Measurements from ENCODE around the gene SKI.
"Not testable (repeated sequence)": the region's sequence is repeated elsewhere in the genome, so short reads cannot be mapped to it uniquely, and the experiment has no call there.

Gene SKI

DNA sequence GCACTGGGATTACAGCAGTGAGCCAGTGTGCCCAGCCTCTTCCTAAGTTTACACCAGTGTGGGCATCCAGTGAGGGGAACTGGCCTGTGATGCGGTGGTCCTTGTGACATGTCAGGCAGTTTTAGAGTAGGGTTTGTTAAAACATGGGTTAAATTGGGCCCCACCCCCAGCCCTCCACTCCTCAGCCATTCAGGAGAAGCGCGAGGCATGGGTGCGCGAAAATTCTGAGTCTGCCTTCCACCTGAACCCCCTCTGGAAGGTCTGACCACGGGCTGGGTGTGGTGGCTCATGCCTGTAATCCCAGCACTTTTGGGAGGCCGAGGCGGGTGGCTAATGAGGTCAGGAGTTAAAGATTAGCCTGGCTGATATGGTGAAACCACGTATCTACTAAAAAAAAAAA is 51.7 kb downstream of the SKI start:
- DNase-seq = no peak

DNA sequence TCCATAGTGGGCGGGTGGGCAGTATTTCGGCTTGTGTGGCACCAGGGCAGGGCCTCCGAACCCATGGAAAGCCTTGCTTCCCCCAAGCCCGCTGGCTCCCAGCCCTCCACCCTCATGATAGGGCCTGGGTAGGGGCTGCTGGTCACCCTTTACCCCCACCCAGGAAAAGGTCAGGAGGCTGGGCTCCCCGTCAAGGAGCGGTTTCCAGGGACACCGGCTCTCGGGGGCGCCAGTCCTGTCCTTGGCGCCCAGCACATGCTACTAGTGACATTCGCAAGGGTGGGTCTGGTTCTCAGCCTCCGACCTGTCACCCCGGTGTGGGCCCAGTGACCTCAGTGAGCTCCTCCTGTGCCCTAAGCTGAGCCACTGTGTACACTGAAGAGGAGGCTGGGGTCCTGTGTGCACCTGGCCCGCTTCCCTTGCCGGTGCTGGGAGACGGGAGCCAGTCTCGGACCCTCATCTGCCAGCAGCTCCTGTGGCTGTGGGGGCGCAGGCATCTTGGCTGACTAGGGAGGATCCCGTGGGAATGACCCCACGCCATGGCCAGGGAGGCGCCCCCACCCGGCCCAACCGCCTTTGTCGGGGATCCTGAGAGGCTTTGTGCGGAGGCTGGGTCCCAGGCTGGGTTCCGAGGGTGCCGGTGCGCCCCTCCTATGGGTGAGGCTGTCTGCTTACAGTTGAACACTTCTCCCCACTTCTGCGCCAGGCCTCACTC is 54.6 kb downstream of the SKI start:
- no peak for DNase-seq

DNA sequence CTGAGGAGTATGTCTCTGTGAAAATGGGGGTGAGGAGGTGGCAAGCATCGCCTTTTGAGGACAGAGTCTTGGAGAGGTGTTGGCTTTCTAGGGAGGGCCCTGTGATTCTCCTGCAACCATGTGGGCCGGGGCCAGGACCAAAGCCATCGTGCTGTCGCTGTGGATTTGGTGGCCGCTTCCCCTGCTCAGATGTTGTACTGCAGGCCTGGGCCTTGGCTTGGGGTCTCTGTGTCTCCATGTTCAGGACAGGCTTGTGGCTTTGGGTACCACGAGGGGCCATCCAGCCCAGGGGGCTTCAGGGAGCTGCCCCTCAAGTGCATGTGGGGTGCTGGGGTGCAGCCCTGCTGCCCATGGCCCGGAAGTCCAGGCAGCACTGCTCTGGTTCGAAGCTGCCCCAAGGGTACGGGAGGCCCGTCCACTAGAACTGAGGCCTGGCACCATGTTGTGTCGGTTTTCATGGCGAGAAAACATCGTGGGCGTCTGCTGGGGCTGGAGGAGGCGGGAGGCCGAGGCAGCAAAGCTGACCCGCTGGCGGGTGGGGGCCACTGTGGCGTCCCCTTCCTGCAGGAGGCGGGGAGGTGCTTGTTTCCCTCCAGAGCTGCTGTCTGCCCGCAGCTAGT is 55.4 kb downstream of the SKI start:
- no peak for DNase-seq

DNA sequence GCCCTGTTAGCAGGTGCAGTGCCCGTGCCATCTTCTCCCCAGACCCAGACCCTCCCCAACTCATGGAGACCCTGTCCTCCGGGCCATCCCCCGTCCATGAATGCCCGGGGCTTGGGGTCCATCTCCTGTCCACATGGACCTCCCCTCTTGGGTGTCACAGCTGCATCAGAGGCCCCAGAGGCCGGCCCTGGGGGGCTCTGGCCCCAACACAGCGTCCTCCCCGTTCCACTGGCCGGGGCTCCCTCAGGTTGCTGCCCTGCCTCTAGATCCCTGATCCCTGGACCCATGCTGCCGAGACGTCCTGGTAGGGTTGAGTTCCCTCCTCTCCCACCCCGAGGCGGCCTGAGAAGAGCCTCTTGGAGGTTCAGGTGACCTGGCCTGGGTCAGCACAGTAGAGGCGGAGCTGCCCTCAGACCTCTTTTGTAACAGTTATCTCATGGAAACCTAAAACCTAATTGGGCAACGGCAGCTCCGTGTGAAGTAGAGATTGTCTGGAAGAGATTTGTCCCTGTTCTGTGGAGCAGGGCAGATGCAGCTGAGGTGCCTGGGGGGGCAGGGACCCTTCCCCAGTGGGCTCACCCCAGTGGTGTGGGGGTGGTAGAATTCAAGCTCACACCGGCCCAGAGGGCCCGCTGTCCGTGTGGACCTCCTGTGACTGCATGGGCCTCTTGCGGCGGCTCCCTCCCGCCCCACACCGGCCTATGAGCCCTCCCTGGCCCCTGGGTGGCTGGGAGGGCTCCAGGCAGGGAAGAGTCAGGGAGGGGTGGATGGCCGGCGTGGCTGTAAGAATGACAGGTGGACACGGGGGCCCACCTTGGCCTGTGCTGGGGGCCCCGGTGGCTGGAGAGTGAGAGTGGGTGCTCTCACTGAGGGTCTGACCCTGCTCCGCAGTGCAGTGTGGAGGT is 56.1 kb downstream of the SKI start:
- DNase-seq = no peak

DNA sequence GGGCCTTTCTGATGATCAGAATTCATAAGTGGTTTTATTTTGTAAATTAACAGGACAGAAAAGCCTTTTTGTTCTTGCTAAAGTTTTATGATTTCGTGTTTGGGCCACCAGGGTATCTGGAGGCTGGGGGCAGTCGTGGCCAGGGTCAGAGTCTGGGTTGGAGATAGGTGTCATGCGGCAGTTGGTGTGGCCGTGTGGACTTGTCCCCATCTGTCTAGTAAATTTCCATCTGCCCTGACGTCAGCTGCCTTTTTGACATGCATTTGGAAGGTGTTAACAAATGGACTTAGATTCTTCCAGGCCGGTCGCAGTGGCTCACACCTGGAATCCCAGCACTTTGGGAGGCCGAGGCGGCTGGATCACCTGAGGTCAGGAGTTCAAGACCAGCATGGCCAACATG is 56.8 kb downstream of the SKI start:
- DNase-seq = no peak

DNA sequence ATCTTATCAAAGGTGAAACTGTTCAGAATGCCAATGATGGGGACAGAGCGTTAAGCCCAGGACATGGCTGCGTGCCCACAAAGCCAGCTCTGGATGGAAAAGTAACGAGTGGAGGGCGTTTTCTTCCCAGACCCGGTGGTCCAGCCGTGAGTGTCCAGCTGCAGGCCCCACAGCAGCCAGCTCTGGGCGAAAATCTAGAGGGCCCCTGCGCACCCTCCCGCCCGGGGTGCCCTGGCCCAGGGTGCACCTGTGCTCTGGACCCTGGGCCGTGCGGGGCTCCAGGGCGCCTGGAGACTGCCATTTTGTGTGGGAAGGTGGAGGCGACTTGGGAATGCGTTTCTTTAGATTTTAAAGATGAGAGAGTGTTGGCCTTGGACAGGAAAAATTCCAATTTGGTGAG is 58.8 kb downstream of the SKI start:
- DNase-seq = no peak

DNA sequence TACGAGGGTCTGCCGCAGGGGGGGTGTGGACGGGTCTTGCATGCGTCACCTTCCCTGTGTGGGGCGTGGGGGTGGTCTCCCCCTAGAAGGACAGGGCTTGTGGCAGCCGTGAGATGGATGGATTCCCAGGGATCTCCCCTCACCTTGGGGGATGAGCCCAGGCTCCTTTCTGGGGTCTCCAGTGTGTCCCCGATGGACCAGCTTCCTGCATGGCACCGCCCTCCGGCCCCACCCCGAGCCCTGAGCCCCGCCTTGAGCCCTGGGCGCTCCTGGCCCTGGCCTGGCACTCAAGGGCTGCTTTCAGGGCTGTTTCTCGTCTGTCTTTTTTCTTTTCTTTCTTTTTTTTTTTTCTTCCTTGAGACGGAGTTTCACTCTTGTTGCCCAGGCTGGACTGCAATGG is 59.5 kb downstream of the SKI start:
- DNase-seq = no peak

DNA sequence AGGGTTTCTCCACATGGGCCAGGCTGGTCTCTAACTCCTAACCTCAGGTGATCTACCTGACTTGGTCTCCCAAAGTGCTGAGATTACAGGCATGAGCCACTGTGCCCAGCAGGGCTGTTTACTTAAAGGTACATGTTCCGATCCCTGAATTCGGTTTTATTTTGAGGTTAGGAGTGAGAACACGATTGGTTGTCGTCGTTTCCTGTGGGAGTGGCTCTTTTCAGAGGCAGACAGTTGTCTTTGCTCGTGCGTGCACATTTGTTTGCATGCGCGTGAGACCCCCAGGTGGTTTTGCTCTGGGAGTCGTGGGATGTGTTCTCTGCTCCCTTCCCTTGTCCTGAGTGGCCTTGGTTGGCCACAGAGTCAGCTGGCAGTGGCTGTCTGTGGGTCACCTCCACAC is 60.2 kb downstream of the SKI start:
- no peak for DNase-seq

DNA sequence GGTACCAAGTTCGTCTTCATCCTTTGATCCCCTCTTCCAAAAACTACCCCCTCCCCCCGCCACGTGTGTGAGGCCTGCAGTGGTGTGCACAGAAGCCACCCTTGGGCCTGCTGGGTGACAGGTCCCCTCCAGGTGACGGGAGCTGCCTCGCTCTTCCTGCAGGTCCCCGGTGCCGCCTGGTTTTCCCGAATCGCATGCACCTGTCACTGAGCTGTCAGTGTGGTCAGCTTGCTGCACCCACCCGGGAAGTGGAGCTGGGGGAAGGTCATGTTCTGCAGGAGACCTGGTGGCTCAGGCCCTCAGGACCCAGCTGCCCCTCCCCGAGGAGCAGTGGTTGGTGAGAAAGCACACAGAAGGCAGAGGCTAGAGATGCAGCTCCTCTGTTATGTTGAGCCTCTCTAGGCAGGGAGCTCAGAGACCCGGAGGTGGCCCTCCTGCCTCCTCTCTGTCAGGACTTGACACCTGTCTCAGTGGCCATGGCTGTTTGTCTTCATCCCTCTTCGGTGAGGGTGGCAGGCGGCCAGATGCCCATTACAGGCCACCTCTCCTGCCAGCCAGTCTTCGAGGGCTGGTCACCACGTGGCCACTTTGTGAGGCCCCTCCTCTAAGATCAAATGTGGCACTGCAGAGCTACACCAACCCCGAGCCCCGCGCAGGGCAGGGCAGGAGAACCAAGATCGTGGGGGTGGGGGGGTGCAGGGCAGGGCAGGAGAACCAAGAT is 60.9 kb downstream of the SKI start:
- DNase-seq = no peak

DNA sequence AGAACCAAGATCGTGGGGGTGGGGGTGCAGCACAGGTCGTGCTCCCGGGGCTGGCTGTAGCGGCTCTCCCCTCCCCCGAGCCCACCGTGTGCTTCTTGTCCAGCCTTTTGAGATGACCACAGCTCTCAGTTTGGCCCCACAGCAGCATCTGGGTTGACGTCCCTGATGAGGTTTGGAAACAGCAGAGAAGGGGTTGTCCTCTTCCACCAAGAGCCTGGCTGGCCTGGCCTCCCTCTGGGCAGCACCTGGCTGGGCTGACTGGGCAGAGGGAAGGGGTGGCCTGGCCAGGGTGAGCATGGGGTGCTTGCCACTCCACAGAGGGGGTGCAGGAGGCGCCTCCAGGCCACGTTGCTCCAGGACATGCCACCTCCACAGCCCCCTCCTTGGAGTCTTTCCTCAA is 61.5 kb downstream of the SKI start:
- DNase-seq = no peak

DNA sequence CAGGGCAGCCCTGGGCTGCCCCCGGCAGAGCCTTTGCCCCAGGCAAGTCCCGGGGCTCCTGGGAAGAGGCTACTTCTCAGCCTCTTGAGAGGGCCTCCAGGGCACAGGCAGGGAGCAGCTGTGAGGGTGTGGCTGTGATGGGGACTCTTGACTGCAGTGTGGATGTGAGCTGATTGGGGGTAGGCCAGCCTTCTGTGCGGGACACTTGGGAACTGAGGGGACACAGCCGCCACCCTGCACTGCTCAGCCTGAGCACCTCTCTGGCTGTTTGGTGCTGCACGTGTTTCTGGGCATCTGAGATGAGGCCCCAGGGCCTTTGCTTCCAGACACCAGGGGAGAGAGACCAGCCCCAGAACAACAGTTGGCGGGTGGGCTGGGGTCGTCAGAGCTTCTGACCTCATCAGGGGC is 62.1 kb downstream of the SKI start:
- no peak for DNase-seq

DNA sequence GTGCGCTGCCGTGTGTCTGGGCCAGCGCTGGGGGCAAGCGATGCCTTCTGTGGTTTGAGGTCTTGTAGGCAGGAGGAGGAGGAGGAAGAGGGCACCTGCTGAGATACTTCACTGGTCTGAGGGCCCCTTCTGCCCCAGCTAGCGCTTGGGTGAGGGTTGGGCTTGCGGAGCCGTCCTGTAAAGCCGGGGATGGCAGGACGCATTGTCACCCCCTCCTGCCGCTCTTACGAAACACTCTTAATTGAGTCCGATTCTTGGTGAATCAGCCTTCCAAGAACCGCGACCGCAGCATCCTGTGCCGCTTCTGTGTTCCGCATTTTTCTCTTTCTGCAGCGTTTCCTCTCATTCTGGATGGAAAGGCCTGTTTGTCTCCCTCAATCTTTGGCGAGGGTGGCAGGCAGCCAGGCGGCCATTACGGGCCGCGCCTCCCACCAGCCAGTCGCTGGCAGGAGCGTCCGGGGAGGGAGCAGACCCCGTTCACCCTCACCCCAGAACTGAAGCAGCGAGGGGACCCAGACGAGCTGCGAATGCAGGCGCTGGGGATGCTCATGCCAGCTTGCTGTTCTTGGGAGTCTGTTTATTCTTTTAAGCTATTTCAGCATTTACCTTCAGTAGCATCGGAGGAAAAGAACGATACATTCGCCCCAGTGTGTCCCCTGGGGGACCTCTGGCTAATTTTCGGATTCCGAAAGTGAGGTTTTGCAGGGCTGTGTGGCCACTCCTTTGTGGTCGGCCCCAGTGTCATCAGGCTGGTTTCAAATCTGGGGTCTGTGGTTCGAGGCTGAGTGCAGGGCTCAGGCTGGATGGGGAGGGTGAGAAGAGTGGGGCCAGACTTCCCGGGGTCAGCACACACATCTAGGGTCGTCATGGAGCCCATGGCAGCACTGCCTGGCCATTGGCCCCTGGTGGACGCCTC is 62.7 kb downstream of the SKI start:
- DNase-seq = peak; percentile 69 to 83

DNA sequence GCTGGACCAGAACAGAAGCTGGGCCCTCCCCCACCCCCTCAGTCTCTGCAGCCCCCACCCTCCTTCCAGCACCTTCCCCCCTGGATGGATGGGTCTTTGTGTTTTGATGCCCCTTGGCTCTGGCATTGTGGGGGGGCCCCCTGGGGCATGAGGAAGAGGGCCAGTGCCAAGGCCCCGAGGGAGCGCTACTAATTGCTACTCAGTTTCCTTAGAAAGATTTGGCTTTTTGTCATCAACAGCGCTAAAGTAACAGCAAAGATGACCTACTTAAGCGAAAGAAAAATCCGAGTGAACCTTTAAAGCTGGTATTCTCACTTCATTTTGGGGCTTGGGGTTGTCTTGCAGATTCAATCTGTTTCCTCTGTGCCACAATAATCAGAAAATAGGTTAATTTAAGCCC is 63.5 kb downstream of the SKI start:
- no peak for DNase-seq

DNA sequence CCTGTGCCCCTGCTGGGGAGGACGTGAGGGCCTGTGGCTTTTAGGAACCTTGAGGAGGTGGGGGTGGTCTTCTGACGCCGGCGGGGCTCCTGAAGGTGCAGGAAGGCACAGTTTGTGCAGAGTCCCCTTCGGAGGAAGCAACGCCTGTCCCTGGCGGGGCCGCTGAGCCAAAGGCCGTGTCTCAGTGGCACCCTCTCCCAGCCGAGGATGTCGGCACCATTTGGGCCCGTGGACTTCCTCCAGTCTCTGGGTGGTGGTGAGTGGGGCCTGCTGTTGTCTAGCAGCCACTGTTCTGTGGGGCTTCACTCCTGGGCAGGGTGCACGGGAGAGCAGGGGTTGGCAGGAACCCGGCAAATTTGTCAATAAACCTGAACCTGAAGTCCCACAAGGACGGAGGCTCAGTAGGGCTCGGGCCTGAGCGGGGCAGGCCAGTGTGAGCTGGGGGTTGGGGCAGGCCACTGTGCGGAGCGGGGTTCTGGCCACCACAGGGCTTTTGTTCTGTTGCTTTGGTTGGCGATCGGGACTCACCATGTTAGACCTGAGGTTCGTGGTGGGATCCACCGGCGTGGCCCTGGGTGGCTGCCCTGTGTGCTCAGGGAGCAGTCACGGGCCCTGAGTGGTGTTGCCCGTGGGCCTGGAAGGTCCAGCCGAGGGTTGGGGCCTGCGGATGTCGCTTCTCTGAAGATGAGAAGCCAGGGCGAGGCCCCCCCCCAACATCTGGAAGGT is 64.8 kb downstream of the SKI start:
- DNase-seq = no peak

DNA sequence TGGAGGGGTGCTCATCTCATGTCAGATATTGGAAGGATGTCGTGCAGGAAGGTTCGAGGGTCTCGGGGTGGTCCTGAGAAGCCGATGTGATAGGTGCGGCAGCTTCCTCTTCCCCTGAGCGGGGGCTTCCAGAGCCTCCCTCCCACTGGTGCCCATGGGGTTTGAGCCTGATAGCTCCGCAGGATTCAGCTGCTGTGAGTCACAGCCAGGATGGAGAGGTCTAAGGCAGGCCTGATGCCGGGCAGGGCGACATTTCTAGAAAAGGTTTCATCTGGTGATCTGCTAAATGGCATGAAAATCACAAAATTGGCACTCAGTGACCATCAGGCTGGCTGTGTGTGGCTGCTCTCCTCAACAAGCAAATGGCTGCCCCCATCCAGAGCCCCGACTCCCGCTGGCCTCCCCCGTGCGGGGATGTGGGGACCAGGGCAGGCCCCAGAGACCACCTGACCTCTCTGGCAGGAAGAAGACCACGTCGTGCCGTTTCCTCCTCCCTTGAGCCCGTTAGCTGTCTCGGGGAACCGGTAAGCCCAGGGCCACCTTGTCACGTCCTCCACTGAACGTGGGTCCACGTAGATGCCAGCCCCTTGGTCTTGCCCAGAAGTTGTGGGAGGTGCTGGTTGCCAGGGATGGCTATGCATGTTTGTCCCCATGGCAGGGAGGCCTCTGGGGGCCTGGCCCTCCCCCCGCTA is 66.1 kb downstream of the SKI start:
- DNase-seq = no peak

DNA sequence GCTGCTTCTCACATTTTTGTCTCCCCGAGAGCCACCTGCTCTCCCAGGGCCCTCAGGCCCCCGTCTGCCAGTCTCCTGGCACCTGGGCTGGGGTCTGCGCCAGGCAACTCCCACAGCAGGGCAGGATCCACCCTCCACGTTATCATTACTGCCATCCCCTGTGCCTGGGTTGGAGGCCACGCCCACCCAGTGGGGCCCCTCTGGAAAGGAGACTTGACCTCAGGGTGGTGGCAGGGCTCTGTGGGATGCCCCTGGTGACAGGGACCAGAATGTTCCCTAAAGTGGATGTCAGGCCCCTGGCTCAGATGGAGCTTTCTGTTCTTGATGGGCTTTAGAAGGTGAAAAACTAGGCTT is 66.6 kb downstream of the SKI start:
- DNase-seq = no peak

DNA sequence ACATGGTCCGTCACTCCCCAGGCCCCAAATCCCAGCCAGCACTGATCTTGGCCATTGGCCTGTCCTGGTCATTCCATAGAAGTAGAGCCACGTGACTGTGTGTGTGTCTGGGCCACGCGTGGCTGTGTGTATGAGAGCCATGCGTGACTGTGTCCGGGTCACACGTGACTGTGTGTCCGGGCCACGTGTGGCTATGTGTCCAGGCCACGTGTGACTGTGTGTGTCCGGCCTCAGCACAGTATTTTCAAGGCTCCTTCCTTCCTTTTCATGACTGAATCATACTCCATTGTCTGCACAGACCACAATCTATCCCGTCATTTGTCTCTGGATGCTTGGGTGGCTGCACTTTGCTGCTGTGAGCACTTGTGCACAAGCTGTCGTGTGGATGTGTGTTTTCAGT is 67.4 kb downstream of the SKI start:
- no peak for DNase-seq

DNA sequence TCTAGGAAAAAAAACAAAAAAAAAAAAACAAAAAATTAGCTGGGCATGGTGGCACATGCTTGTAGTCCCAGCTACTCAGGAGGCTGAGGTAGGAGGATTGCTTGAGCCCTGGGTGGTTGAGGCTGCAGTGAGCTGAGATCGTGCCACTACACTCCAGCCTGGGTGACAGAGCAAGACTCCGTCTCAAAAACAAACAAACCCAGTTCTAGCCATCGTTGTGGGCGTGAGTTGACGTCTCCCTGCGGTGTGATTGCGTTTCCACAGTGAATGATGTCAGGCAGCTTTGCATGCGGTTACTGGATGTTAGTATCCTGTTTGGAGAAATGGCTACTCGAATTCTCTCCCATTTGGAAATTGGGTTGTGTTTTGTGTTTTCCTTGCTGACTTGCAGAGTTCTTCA is 68.1 kb downstream of the SKI start:
- DNase-seq = not testable (repeated sequence)

DNA sequence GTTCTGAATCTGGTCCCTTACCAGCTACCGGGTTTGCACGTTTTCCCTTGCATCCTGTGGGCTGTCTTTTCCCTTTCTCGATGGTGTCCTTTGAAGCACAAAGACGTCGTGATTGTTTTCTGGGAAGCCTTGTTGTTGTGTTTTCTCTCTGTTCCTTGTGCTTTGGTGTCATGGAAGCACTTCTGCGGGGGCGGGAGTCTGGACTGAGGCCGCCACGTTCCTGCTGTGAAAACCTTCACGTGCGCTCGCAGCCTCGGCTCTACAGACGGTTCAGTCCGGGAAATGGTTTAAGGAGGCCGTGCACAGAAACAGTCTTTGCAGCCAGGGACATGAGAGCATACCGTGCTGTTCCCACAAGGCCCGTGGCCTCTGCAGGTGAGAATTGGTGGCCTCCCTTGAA is 68.5 kb downstream of the SKI start:
- DNase-seq = no peak

DNA sequence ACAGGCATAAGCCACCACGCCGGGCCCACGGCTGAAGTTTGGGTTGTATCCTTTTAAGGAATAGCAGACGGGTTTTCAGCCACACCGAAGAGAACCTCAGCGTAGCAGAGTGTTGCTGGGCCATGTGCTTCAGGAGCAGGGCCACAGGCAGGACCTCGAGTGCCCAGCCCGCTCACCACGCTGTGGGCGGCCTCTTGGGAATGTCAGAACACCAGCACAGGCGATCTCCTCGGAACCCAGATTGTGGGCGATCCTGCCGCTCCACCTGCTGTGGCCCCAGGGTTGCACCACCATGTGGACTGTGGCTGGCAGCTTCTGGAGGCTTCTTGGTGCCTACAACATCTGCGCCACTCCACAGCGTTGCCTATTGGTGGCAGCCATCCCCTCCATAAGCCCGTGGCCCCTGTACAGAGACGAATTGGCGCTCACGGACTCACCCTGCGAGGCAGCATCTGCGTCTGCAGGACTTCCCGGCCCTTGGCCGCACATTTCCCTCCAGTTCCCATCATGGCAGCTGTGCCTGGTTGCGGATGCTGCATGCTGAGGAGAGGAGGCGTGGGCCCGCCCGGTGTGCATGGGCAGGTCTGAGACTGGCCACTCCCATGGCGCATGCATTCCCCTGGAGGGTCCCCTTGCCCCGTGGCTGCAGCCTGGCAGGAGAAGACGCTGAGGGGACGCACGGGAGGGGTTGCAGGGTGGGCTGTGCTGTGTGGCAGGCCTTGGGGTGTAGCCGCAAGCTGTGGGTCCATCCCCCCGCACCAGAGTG is 69.3 kb downstream of the SKI start:
- no peak for DNase-seq

Measured in stimulated activated CD4-positive, alpha-beta T cell treated with anti-CD3 and anti-CD28 coated beads, Interleukin-4, amount 100 ng/mL, for 4 hours (primary cell).